HG03354 (cell line): ENCODE measurements around the gene IER3.

Source experiments
- ATAC-seq: cut with Tn5 transposase; IDR thresholded peaks from one replicate; pipeline ENCODE4 v1.9.1; 2021; ENCODE audit warnings: mild to moderate bottlenecking; ENCODE audit not compliant: unreplicated experiment, poor library complexity, severe bottlenecking

Gene IER3

GRCh38 chr6:30744054-30744805 lies at the start of gene IER3:
TSS of gene IER3 (minus strand) at chr6:30744547. CDS start at chr6:30744518, 29 bp downstream.
- ATAC-seq: no peak

- ATAC-seq: peak; percentile 73
Observed at GRCh38 chr6:30793521-30794194, 49.3 kb upstream of the IER3 start.

GRCh38 chr6:30792786-30793185 lies 48.4 kb upstream of the IER3 start:
- ATAC-seq: no peak

GRCh38 chr6:30790724-30791383 lies 46.5 kb upstream of the IER3 start:
- ATAC-seq: no peak

GRCh38 chr6:30789606-30790005 lies 45.3 kb upstream of the IER3 start:
- ATAC-seq: no peak

GRCh38 chr6:30787954-30788353 lies 43.6 kb upstream of the IER3 start:
- no peak for ATAC-seq

GRCh38 chr6:30782425-30783014 lies 38.2 kb upstream of the IER3 start:
- ATAC-seq: no peak

GRCh38 chr6:30781743-30782424 lies 37.5 kb upstream of the IER3 start:
- peak; percentile 51 for ATAC-seq

GRCh38 chr6:30781395-30781742 lies 37.0 kb upstream of the IER3 start:
- ATAC-seq: no peak

GRCh38 chr6:30780642-30780920 lies 36.2 kb upstream of the IER3 start:
- ATAC-seq: no peak

GRCh38 chr6:30779850-30780641 lies 35.7 kb upstream of the IER3 start:
- ATAC-seq: no peak

- ATAC-seq: no peak
Observed at GRCh38 chr6:30778001-30778635, 33.8 kb upstream of the IER3 start.

- no peak for ATAC-seq
Observed at GRCh38 chr6:30777155-30777485, 32.8 kb upstream of the IER3 start.

GRCh38 chr6:30776390-30777154 lies 32.2 kb upstream of the IER3 start:
- no peak for ATAC-seq

- no peak for ATAC-seq
Observed at GRCh38 chr6:30775104-30775503, 30.8 kb upstream of the IER3 start.

GRCh38 chr6:30774701-30775100 lies 30.4 kb upstream of the IER3 start:
- no peak for ATAC-seq

GRCh38 chr6:30770592-30770991 lies 26.2 kb upstream of the IER3 start:
- ATAC-seq: no peak

- no peak for ATAC-seq
Observed at GRCh38 chr6:30769853-30770524, 25.6 kb upstream of the IER3 start.
